Osteoblast (primary cell): ENCODE measurements around the gene MRPL3. TPM values are rescaled to one million over a fixed set of nuclear protein-coding genes. Genes with fewer than 3 reads are reported as not detected.
A peak's percentile ranks its signal among the peaks of the same experiment; 100 is the strongest.

ENCODE experiments used
- DNase-seq: peaks from one replicate; pipeline ENCODE4 v3.0.0; 2011; ENCODE audit warnings: low spot score, mixed read lengths; ENCODE audit not compliant: insufficient read length; ENCODE audit errors: missing footprints
- H2AFZ ChIP-seq: 2 replicates; pipeline ENCODE4 v1.6.0; 2011; ENCODE audit warnings: mild to moderate bottlenecking, low read length
- H3K27ac ChIP-seq: 2 replicates; pipeline ENCODE4 v1.5.1; 2011; ENCODE audit warnings: mild to moderate bottlenecking, low read depth, low read length, moderate library complexity
- H3K27me3 ChIP-seq: 2 replicates; pipeline ENCODE4 v1.6.0; 2012; ENCODE audit warnings: mild to moderate bottlenecking, control low read depth, inconsistent platforms, low read length, moderate library complexity; ENCODE audit not compliant: insufficient read depth
- H3K36me3 ChIP-seq: 2 replicates; pipeline ENCODE4 v1.5.1; 2011; ENCODE audit warnings: mild to moderate bottlenecking, low read length, control low read depth, moderate library complexity; ENCODE audit not compliant: insufficient read depth
- H3K4me1 ChIP-seq: 2 replicates; pipeline ENCODE4 v1.5.1; 2011; ENCODE audit warnings: mild to moderate bottlenecking, low read length, control low read depth, moderate library complexity; ENCODE audit not compliant: insufficient read depth
- H3K4me2 ChIP-seq: 2 replicates; pipeline ENCODE4 v1.6.0; 2011; ENCODE audit warnings: mild to moderate bottlenecking, low read length; ENCODE audit not compliant: insufficient read depth
- H3K4me3 ChIP-seq: fragments of 200-600 bp; sonication (generic); 3 replicates; pipeline ENCODE4 v1.5.1; 2012; ENCODE audit warnings: mild to moderate bottlenecking, low read length, inconsistent platforms; ENCODE audit not compliant: insufficient read depth
- H3K79me2 ChIP-seq: 2 replicates; pipeline ENCODE4 v1.6.0; 2012; ENCODE audit warnings: mild to moderate bottlenecking, low read length, control low read depth, inconsistent platforms; ENCODE audit not compliant: insufficient read depth
- H3K9me3 ChIP-seq: 2 replicates; pipeline ENCODE4 v1.5.1; 2011; ENCODE audit warnings: low read depth, low read length, control low read depth
- H4K20me1 ChIP-seq: 2 replicates; pipeline ENCODE4 v1.6.0; 2012; ENCODE audit warnings: mild to moderate bottlenecking, low read length, control low read depth; ENCODE audit not compliant: insufficient read depth
- CTCF ChIP-seq: IDR thresholded peaks from 2 replicates; pipeline ENCODE4 v1.5.1; 2011; ENCODE audit warnings: mild to moderate bottlenecking, low read depth, low read length, moderate library complexity; ENCODE audit errors: extremely low read depth
- total RNA-seq: library from RNA; depleted of rRNA; stranded (reverse); fragments of >200 nt; gene quantifications from 2 replicates; pipeline ENCODE4 v1.2.3, GENCODE V29; 2012

Gene MRPL3
- total RNA-seq: 82.8 and 92.6 TPM in 2 replicates

DNA sequence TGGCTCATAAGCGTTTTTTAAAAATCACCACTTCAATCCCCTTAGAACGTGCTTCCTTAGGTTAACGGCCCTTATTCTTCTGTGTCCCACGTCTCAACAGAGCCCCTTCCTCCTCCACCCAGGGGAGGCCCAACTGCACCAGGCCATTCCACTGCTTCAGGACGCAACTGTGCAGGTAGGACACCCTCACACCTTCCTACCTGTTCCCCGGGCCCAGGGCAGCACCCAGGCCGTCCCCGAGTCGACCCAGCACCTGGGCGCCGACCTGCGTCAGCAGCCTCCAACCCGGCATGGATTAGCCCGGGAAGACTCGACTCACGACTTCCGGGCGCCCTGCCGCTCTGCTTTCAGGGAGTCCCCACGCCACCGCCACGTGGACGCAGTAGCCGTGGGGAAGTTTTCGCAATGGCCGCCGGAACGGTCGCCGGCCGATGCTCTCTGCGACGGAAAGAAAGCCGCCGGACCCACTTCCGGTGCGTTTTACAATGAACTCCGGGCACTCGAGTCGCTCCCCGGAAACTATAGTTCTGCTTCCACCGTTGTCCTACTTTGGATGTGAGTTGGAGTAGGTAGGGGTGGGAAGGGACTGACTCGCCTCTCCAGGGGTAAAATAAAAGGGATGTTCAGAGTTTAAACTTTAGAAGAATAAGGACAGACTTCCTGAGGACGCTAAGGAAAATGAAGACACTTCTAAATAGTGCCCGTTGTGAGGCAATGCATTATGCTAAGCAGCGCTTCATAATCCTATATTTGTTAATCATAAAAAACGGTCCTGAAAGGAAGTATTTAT lies at the start of gene MRPL3:
Gene MRPL3, minus strand, starts transcription at position 442 of the 790 bp plus-strand sequence. Its CDS starts 150 bp downstream, at position 292.
- DNase-seq: peak; percentile 83
- Histone ChIP-seq H3K79me2 (peaks cover 39% of the 10 kb centered on the region), H3K27ac (peak within 1 kb of the TSS; percentile 80), H2AFZ (peak within 1 kb of the TSS; percentile 98), H3K4me3 (peak within 1 kb of the TSS; percentile 90), H3K4me2 (peak within 1 kb of the TSS; percentile 96), H4K20me1 (no peaks in the 10 kb centered on the region), H3K27me3 (no peaks in the 10 kb centered on the region), H3K4me1 (peaks cover 21% of the 10 kb centered on the region), H3K9me3 (no peaks in the 10 kb centered on the region), H3K36me3 (peaks cover 28% of the 10 kb centered on the region)
- no peak for TF ChIP-seq CTCF

- no peak overlapping the region for H3K27ac ChIP-seq
- no peak overlapping the region for H2AFZ ChIP-seq
- H3K4me2 ChIP-seq: no peak overlapping the region
- no peak for TF ChIP-seq CTCF
- no peaks in the 10 kb centered on the region for H3K36me3 ChIP-seq
- no peaks in the 10 kb centered on the region for H3K4me1 ChIP-seq
- no peak overlapping the region for H3K4me3 ChIP-seq
- H3K79me2 ChIP-seq: no peaks in the 10 kb centered on the region
- no peaks in the 10 kb centered on the region for H4K20me1 ChIP-seq
- no peaks in the 10 kb centered on the region for H3K27me3 ChIP-seq
- no peak for DNase-seq
- no peaks in the 10 kb centered on the region for H3K9me3 ChIP-seq
Observed at GRCh38 chr3:131551761-131552160, 49.0 kb upstream of the MRPL3 start.

DNA sequence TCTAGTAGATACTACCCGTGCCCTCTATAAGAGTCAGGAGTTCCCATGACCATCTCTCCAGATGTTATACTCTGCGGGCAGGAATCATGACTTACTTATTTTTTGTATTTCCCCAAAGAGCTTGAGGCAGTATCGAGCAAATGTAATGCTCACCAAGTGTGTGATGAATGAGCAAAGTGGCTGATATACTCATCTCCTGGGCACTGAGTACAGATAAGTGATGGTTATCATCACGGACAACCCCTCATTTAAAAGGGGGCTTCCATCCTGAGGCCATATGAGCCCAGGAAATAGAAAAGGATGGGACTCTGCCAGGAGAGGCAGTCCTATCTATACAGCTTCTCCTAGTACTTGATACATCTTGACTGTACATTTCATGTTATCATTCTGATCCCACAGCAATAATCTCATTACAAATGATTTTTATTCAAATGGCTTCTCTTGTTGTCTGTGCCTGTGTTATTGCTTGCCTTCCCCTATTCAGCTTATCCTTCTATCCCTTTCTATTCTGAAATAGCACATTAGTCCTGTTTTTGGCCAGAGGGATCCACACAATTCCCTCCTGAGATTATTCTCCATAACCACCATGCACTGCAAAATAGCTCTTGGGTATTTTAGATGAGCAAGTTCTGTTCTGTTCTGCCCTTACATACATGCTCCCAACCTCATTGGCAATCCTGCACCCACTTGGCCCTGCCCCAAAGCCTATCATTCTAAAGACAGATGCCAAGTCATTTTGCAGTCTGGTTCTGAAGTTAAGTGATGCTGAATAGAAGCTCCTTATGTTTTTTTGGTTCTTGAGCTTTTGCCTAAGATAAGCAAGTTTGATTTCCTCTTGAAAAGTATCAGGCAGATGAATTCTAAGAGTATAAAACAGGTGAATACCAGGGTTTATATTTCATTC lies 48.0 kb upstream of the MRPL3 start:
- no peak overlapping the region for H2AFZ ChIP-seq
- no peak overlapping the region for H3K4me3 ChIP-seq
- H3K79me2 ChIP-seq: no peaks in the 10 kb centered on the region
- no peak for DNase-seq
- H3K9me3 ChIP-seq: no peaks in the 10 kb centered on the region
- no peaks in the 10 kb centered on the region for H3K36me3 ChIP-seq
- no peak for TF ChIP-seq CTCF
- no peaks in the 10 kb centered on the region for H3K4me1 ChIP-seq
- no peaks in the 10 kb centered on the region for H4K20me1 ChIP-seq
- no peak overlapping the region for H3K27ac ChIP-seq
- H3K27me3 ChIP-seq: no peaks in the 10 kb centered on the region
- H3K4me2 ChIP-seq: no peak overlapping the region

DNA sequence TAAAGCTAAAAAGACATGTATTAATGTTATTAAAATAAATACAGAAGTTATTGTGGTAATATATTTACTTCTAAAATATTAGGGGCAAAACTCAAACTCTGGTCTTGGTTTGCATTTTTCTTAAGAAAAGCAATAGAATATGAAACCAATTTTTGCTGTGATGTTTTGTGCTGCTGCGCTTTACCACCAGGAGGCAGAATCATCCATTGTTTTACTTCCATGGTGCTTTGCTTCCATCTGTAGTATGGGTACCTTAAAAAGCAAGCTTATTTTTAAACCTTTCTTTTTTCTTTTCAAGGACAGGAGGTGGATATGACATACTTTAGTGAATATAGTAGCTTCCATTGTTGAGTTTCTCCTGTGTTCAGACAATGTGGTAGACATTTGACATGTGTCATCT lies 46.6 kb upstream of the MRPL3 start:
- no peaks in the 10 kb centered on the region for H3K4me1 ChIP-seq
- H3K79me2 ChIP-seq: no peaks in the 10 kb centered on the region
- no peaks in the 10 kb centered on the region for H4K20me1 ChIP-seq
- H3K27ac ChIP-seq: no peak overlapping the region
- peak; percentile 41 for TF ChIP-seq CTCF
- DNase-seq: no peak
- no peaks in the 10 kb centered on the region for H3K36me3 ChIP-seq
- H2AFZ ChIP-seq: no peak overlapping the region
- H3K4me2 ChIP-seq: no peak overlapping the region
- no peak overlapping the region for H3K4me3 ChIP-seq
- no peaks in the 10 kb centered on the region for H3K27me3 ChIP-seq
- no peaks in the 10 kb centered on the region for H3K9me3 ChIP-seq
